Pancreas (tissue), 10 donors: ENCODE data around the gene ZNF326. TPM values are rescaled to one million over a fixed set of nuclear protein-coding genes. Genes with fewer than 3 reads are reported as not detected.

Experiments used
- ATAC-seq, 4 donors: fragments of 200-7000 bp; cut with Tn5 transposase; one replicate each; pipeline versions ENCODE4 v1.8.0 to v1.9.1; 2020; ENCODE audit warnings: mild to moderate bottlenecking in 4 of 4, moderate library complexity in 4 of 4
- DNase-seq, 6 donors: peaks; one replicate each; pipeline ENCODE4 v3.0.0-alpha.2; 2020
- FAIRE-seq: peaks from 2 replicates; lab custom pipeline; 2012; peaks lifted over from hg19 to GRCh38; lab: Jason Lieb, UNC
- H3K27ac ChIP-seq, 4 donors: fragments of 200-600 bp; sonication (generic); 1 replicate in 3 of 4; 2 replicates in 1 of 4; pipeline versions ENCODE4 v1.5.0 to v1.8.0; 2020
- H3K27me3 ChIP-seq, 4 donors: fragments of 200-600 bp; one replicate each; pipeline ENCODE4 v1.8.0; 2021
- H3K36me3 ChIP-seq, 3 donors: fragments of 200-600 bp; sonication (generic) in 1 of 3; one replicate each; pipeline versions ENCODE4 v1.5.0 to v1.8.0; 2020 to 2021
- H3K4me1 ChIP-seq, 3 donors: fragments of 200-600 bp; one replicate each; pipeline ENCODE4 v1.8.0; 2021
- H3K4me3 ChIP-seq, 4 donors: fragments of 200-600 bp; sonication (generic) in 2 of 4; one replicate each; pipeline versions ENCODE4 v1.5.0 to v1.8.0; 2020 to 2021
- H3K9me3 ChIP-seq, 4 donors: fragments of 200-600 bp; one replicate each; pipeline ENCODE4 v1.8.0; 2021
- CTCF ChIP-seq, 4 donors: fragments of 200-600 bp; sonication (generic) in 3 of 4; IDR thresholded peaks; one replicate each; pipeline versions ENCODE4 v1.5.0 to v1.8.0; 2021; ENCODE audit warnings: antibody characterized with exemption in 4 of 4
- WGBS, 2 donors: extraction: QIAGEN DNeasy Blood & Tissue Kit; methylation state at CpG; one replicate each; pipeline ENCODE4 v1.1.7; 2013; 5-methylcytosine and 5-hydroxymethylcytosine counted together
- intact Hi-C, 3 donors: fragments of 100-400 bp; cut with DNase I; formaldehyde crosslinking; loops; one replicate each; pipeline versions ENCODE4 v1.11.1 to v1.14.2; 2022
- polyA plus RNA-seq, 2 donors: library from polyadenylated mRNA; stranded (reverse); fragments of 200-250 nt; gene quantifications; one replicate each; pipeline ENCODE4 v1.2.3, GENCODE V29; 2013
- total RNA-seq, 6 donors: library from RNA; stranded (reverse); fragmentation: NEBNext Ultra II Directional in 4 of 6; extraction: Animal tissue kit (Norgen Biotek cat#: 25700) in 4 of 6; gene quantifications; one replicate each; pipeline versions ENCODE4 v1.2.1 to v1.2.4, GENCODE V29; 2021 to 2023
- donor health status: healthy with polysubstance abuse.
- donor health status: DM: no; HTN: no; CAD: no; lungs with moderate emphysema.
- donor health status: DM: no; HTN: no; CAD: no.
- donor health status: control.
- donor health status: control.
- donor health status: Bipolar disorder and iron deficiency.
- donor health status: DM: yes; HTN: yes; CAD: no.
- donor health status: DM: no; HTN: no; CAD: no.
- donor health status: DM: no; HTN: no; CAD: no.
- donor health status: DM: yes; HTN: yes; CAD: no.

The ZNF326 gene
- total and polyA plus RNA-seq, 8 donors: 8.8 to 14.8 (median 10.6) TPM

DNA sequence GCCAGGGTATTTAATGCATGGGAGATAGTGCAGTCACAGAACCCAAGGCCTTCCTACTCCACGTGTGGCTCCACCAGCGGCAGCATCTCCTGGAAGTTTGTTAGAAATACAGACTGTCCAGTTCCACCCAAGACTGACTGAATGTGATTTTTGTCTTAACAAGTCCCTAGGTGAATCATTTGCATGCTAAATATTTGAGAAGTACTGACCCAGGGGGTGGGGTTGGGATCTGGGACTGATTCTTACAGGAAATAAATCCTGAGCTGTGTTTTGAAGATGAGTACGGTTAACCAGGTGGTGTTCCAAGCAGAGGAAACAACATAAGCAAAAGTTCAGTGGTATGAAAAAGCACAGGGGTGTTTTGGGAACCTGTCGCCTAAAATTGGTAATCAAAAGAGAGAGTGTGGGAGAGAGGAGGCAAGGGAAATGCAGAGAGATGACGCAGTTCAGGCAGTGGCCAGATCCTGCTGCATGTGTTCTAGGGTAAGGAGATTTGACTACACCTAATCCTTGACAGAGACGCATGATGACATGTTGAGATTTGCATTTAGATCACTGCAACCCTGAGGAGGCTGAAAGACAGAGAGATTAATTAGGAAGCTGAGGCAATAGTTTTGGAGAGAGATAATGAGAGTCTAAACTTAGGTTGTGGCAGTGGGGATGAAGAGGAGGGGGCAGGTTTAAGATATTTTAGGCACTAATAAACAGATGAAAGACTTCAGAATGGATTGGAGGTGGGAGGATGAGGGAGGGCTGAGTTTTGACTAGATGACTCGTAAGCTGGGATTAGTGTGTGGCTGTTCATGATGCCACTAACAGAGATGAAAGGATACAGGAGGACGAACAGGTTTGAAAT lies 3.7 kb upstream of the ZNF326 start:
- WGBS, 2 donors: 81 to 84% methylated on average over 8 of the region's 8 CpGs
- DNase-seq: no peak

DNA sequence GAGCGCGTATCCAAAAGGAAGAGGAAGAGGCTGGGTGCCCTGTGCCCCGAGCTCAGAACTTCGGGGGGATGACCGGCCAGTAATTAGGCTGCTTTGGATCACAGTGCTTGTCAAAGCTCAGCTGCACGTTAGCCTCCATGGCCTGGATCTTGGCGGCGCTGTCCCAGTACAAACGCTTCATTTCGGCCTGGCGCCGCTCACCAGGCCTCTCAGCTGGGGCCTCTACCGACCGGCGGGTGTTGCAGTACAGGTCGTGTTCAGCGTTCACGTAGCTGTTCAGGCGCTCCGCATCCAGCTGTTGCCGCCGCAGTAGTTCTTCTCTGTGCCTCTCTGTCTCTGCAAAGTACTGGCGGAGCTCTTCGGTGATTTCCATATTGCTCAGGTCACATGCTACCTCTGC lies 1.4 kb upstream of the ZNF326 start:
- Histone ChIP-seq H3K4me1 (peaks cover 11 to 22% (median 19%) of the 10 kb centered on the region in 3 donors), H3K4me3 (no peak overlapping the region), H3K9me3 (no peaks in the 10 kb centered on the region), H3K27me3 (no peaks in the 10 kb centered on the region), H3K27ac (no peak overlapping the region), H3K36me3 (no peaks in the 10 kb centered on the region)
- no peak for TF ChIP-seq CTCF (IDR thresholded peaks at IDR 0.05)
- no peak for FAIRE-seq
- peak in 2 of 6 donors; percentile 16 to 33 for DNase-seq
- no peak for ATAC-seq
- intact Hi-C loops: no loop called here
- WGBS, 2 donors: 96% methylated on average over 24 of the region's 24 CpGs

More for the DNA sequence above, 3.7 kb upstream of the ZNF326 start:
- no peak for TF ChIP-seq CTCF (IDR thresholded peaks at IDR 0.05)
- no peak overlapping the region for H3K4me3 ChIP-seq
- no peaks in the 10 kb centered on the region for H3K27me3 ChIP-seq
- peaks cover 0 to 3% (median 0%) of the 10 kb centered on the region in 3 donors for H3K4me1 ChIP-seq
- ATAC-seq: no peak
- H3K27ac ChIP-seq: no peak overlapping the region
- intact Hi-C loops: no loop called here
- FAIRE-seq: no peak
- no peaks in the 10 kb centered on the region for H3K9me3 ChIP-seq
- no peaks in the 10 kb centered on the region for H3K36me3 ChIP-seq

GRCh38 chr1:89994231-89994804 lies 592 bp upstream of the ZNF326 start:
- H3K4me1 ChIP-seq: peaks cover 11 to 28% (median 26%) of the 10 kb centered on the region in 3 donors
- peak overlapping the region; percentile 76 to 97 (median 91) for H3K4me3 ChIP-seq
- peak overlapping the region; percentile 98 to 100 (median 99) for H3K27ac ChIP-seq
- intact Hi-C loops: no loop called here
- no peaks in the 10 kb centered on the region for H3K36me3 ChIP-seq
- DNase-seq (peak in 4 of 6 donors; percentile 21 to 57 (median 45)), ATAC-seq (no peak), FAIRE-seq (no peak)
- no peaks in the 10 kb centered on the region for H3K27me3 ChIP-seq
- no peaks in the 10 kb centered on the region for H3K9me3 ChIP-seq
- TF ChIP-seq CTCF (IDR thresholded peaks at IDR 0.05): no peak
- WGBS, 2 donors: 65% methylated on average over 16 of the region's 16 CpGs

- no peak for TF ChIP-seq CTCF (IDR thresholded peaks at IDR 0.05)
- no peaks in the 10 kb centered on the region for H3K27me3 ChIP-seq
- H3K4me1 ChIP-seq: peaks cover 11 to 37% (median 31%) of the 10 kb centered on the region in 3 donors
- H3K36me3 ChIP-seq: no peaks in the 10 kb centered on the region
- H3K4me3 ChIP-seq: peak overlapping the region; percentile 76 to 97 (median 91)
- ATAC-seq: peak in 1 of 4 donors; percentile 15
- peak overlapping the region; percentile 98 to 100 (median 99) for H3K27ac ChIP-seq
- H3K9me3 ChIP-seq: no peaks in the 10 kb centered on the region
- DNase-seq: no peak
- intact Hi-C loops: no loop called here
- WGBS, 2 donors: 0 to 1% methylated on average over 15 of the region's 15 CpGs
- FAIRE-seq: no peak
These were observed 914 bp downstream of the ZNF326 start for GRCh38 chr1:89995598-89996449.
